GM21529 (cell line): ENCODE data around the gene WDR20.
A peak's percentile ranks its signal among the peaks of the same experiment; 100 is the strongest.

Experiments
- ATAC-seq: cut with Tn5 transposase; IDR thresholded peaks from one replicate; pipeline ENCODE4 v1.9.1; 2021; ENCODE audit not compliant: unreplicated experiment

Gene WDR20

GRCh38 chr14:102215576-102216250 lies 76.0 kb downstream of the WDR20 start:
- ATAC-seq = no peak

- no peak for ATAC-seq
Measured at GRCh38 chr14:102217399-102217798, 77.7 kb downstream of the WDR20 start.

- ATAC-seq = no peak
Measured at GRCh38 chr14:102217987-102218421, 78.3 kb downstream of the WDR20 start.

DNA sequence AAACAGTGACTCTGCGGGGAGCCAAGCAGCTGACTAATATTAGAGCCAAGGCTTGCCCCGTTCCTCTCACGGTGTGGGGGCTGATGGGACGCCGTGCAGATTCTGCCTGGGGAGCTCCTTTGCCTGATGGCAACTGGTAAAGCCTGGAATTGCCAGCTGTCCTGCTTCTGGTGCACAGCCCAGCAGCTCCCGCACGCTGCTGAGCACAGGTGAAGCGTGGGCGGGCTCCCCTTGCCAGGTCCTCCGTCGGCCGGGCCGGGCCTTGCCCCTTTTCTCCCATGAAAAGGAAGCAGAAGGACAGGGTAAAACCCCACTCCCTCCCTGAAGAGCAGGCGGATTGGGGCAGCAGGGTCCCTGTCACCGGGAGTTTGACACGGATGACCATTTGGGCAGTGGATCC lies 79.0 kb downstream of the WDR20 start:
- no peak for ATAC-seq

GRCh38 chr14:102219316-102219715 lies 79.6 kb downstream of the WDR20 start:
- no peak for ATAC-seq

- ATAC-seq = peak; percentile 95
Measured at GRCh38 chr14:102220031-102220430, 80.3 kb downstream of the WDR20 start.

DNA sequence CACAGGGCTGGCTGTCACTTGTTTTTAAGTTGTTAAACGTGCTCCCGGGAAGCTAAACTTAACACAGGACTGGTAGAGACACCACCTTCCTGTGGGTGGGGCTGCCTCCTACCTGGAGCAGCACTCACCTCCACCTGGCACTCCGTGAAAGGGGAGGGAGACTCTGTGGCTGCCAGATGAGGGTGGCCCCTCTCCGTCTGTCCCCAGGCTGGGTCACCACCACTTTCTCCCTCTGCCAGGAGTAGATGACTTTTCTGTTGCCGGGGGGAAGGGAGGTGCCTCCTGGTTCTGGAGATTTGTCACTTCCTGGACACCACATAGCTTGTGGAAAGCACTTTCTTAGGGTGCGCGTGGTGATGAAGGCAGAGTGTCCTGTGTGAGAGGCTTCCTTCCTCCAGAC lies 81.3 kb downstream of the WDR20 start:
- no peak for ATAC-seq

GRCh38 chr14:102222009-102222575 lies 82.4 kb downstream of the WDR20 start:
- ATAC-seq = no peak

GRCh38 chr14:102222751-102223150 lies 83.1 kb downstream of the WDR20 start:
- no peak for ATAC-seq

DNA sequence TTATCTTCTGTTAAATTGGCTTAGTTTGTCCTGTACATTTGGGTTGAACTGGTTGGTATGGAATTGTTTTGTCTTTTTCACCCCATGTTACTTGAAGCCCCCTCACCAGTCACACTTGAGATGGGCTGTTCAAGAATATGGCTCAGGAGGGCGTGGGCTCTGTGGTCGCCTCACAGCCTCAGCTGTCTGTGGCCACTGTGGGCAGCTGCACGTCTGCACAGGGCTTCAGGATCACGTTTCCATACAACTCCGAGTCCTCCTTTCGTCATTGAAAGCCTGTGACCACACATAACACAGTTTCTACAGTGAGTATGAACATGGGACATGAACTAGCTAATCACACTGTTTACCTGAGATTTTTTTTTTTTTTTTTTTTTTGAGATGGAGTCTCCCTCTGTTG lies 84.0 kb downstream of the WDR20 start:
- no peak for ATAC-seq

- no peak for ATAC-seq
Measured at GRCh38 chr14:102225386-102225785, 85.7 kb downstream of the WDR20 start.

DNA sequence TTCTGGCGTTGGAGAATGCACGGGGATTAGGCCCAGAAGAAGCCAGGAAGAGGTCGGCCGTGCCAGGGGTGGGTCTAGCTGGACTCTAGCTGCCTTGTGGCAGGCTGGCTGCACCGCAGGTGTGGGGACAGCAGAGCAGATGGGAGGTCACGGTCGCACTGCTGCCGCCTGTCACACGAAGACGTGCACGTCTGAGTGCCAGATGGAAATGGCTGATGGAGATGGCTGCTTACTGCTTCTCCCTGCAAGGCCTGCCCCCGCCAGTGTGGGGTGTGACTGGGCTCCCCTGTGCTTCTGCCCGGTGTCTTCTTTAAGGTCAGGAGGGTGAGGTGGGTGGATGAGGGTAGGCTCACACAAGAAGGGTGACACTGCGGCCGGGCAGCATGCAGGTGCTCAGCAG lies 86.2 kb downstream of the WDR20 start:
- no peak for ATAC-seq

- ATAC-seq = no peak
Measured at GRCh38 chr14:102226356-102227125, 86.8 kb downstream of the WDR20 start.

GRCh38 chr14:102227184-102227964 lies 87.7 kb downstream of the WDR20 start:
- ATAC-seq = no peak

GRCh38 chr14:102229071-102229738 lies 89.5 kb downstream of the WDR20 start:
- ATAC-seq = no peak

DNA sequence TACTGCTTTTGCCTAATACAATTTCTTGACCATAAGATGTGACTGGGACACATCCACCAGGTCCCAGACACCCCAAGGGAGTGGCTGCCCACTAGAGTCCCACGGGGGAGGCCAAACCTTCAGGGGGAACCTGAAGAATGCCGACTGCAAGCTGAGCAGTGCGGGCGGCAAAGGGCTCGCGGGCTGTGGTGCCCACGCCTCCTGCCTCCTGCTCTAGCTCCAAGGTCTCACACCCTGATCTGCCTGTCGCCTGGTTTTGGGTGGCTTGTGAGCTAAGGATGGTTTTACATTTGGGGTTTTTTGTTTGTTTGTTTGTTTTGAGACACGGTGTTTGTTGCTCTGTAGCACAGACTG lies 90.0 kb downstream of the WDR20 start:
- ATAC-seq = no peak

GRCh38 chr14:102230481-102231210 lies 90.9 kb downstream of the WDR20 start:
- ATAC-seq = no peak

GRCh38 chr14:102231476-102232347 lies 92.0 kb downstream of the WDR20 start:
- no peak for ATAC-seq

- ATAC-seq = no peak
Measured at GRCh38 chr14:102232348-102232625, 92.6 kb downstream of the WDR20 start.

- ATAC-seq = no peak
Measured at GRCh38 chr14:102233081-102233480, 93.4 kb downstream of the WDR20 start.
